DOHH2 (cell line): Measurements from ENCODE around the gene ZNF213.

Experiments used
- CTCF ChIP-seq: fragments of 200-600 bp; sonication (generic); IDR thresholded peaks from one replicate; pipeline ENCODE4 v1.5.1; 2014; ENCODE audit warnings: antibody characterized with exemption, mild to moderate bottlenecking, low read depth, low read length; ENCODE audit not compliant: poor library complexity, severe bottlenecking
- EZH2phosphoT487 ChIP-seq: fragments of 200-600 bp; sonication (generic); IDR thresholded peaks from 2 replicates; pipeline ENCODE4 v1.6.1; 2017; ENCODE audit warnings: borderline replicate concordance, mild to moderate bottlenecking, antibody characterized with exemption, low read length, moderate library complexity, mixed read lengths

- TF ChIP-seq CTCF, result no peak
- TF ChIP-seq EZH2phosphoT487, result no peak
Measured at GRCh38 chr16:3155972-3156371, 21.1 kb downstream of the ZNF213 start.
